Neural cell (in vitro differentiated cells): ENCODE data around the gene ATP2B2. TPM values are rescaled to one million over a fixed set of nuclear protein-coding genes. Genes with fewer than 3 reads are reported as not detected.

Source experiments
- H2AFZ ChIP-seq: fragments of 200-600, 300-800 bp; sonication (generic), shearing (Covaris generic); 2 replicates; pipeline ENCODE4 v1.6.0; 2014; ENCODE audit warnings: low read depth, mild to moderate bottlenecking, antibody characterized with exemption, low read length, moderate library complexity
- H3F3A ChIP-seq: fragments of 200-600 bp; shearing (Covaris generic); 2 replicates; pipeline ENCODE4 v1.6.1; 2016; ENCODE audit warnings: mild to moderate bottlenecking, moderate library complexity, mixed read lengths, antibody characterized with exemption, low read length; ENCODE audit not compliant: insufficient read depth, poor library complexity, severe bottlenecking
- H3K27ac ChIP-seq: fragments of 200-600, 300-800 bp; sonication (generic), shearing (Covaris generic); 2 replicates; pipeline ENCODE4 v1.5.1; 2014; ENCODE audit warnings: mild to moderate bottlenecking, low read length, moderate library complexity
- H3K27me3 ChIP-seq: fragments of 300-800, 200-600 bp; sonication (generic), shearing (Covaris generic); 2 replicates; pipeline ENCODE4 v1.6.0; 2014; ENCODE audit warnings: mild to moderate bottlenecking, low read depth, low read length, moderate library complexity; ENCODE audit not compliant: insufficient read depth
- H3K36me3 ChIP-seq: fragments of 300-800, 200-600 bp; sonication (generic), shearing (Covaris generic); 2 replicates; pipeline ENCODE4 v1.5.1; 2014; ENCODE audit warnings: mild to moderate bottlenecking, antibody characterized with exemption, low read length, moderate library complexity; ENCODE audit not compliant: insufficient read depth
- H3K4me2 ChIP-seq: fragments of 300-800, 200-600 bp; sonication (generic), shearing (Covaris generic); 2 replicates; pipeline ENCODE4 v1.6.0; 2014; ENCODE audit warnings: mild to moderate bottlenecking, low read length
- H3K4me3 ChIP-seq: fragments of 300-800, 200-600 bp; sonication (generic), shearing (Covaris generic); 2 replicates; pipeline ENCODE4 v1.5.1; 2014; ENCODE audit warnings: mild to moderate bottlenecking, low read length, moderate library complexity
- H3K79me2 ChIP-seq: fragments of 200-600 bp; shearing (Covaris generic); replicated peaks from 2 replicates; pipeline ENCODE4 v1.6.0; 2014; ENCODE audit warnings: mild to moderate bottlenecking, low read length, moderate library complexity; ENCODE audit not compliant: insufficient read depth
- H3K9ac ChIP-seq: fragments of 300-800, 200-600 bp; sonication (generic), shearing (Covaris generic); 2 replicates; pipeline ENCODE4 v1.6.1; 2016; ENCODE audit warnings: mild to moderate bottlenecking, low read length, mixed read lengths
- H3K9me2 ChIP-seq: fragments of 200-600 bp; shearing (Covaris generic); 2 replicates; pipeline ENCODE4 v1.6.1; 2016; ENCODE audit warnings: mild to moderate bottlenecking, low read length, mixed read lengths; ENCODE audit not compliant: insufficient read depth
- H3K9me3 ChIP-seq: fragments of 200-600, 300-800 bp; sonication (generic), shearing (Covaris generic); 2 replicates; pipeline ENCODE4 v1.6.1; 2016; ENCODE audit warnings: mild to moderate bottlenecking, mixed run types, low read length, moderate library complexity, mixed read lengths
- H4K20me1 ChIP-seq: fragments of 200-600 bp; shearing (Covaris generic); 2 replicates; pipeline ENCODE4 v1.6.1; 2016; ENCODE audit warnings: mild to moderate bottlenecking, mixed run types; ENCODE audit not compliant: insufficient read depth
- EP300 ChIP-seq: fragments of 450-650 bp; conservative IDR thresholded peaks from 2 replicates; pipeline ENCODE4 v1.6.1; 2014; ENCODE audit warnings: antibody characterized with exemption, mild to moderate bottlenecking, moderate library complexity; ENCODE audit not compliant: poor library complexity, severe bottlenecking
- EZH2 ChIP-seq: fragments of 200-600, 300-800 bp; shearing (Covaris generic), sonication (generic); IDR thresholded peaks from 2 replicates; pipeline ENCODE4 v1.6.1; 2014; ENCODE audit warnings: antibody characterized with exemption, low read length, borderline replicate concordance, mild to moderate bottlenecking; ENCODE audit not compliant: insufficient read depth, poor library complexity, severe bottlenecking
- MXI1 ChIP-seq: fragments of 450-650 bp; conservative IDR thresholded peaks from 2 replicates; pipeline ENCODE4 v1.6.1; 2014; ENCODE audit warnings: antibody characterized with exemption, mild to moderate bottlenecking; ENCODE audit not compliant: poor library complexity, severe bottlenecking
- POLR2AphosphoS5 ChIP-seq: IDR thresholded peaks from 2 replicates; pipeline ENCODE4 v1.6.1; 2012
- RAD21 ChIP-seq: fragments of 450-650 bp; conservative IDR thresholded peaks from 2 replicates; pipeline ENCODE4 v1.6.1; 2014; ENCODE audit warnings: antibody characterized with exemption, mild to moderate bottlenecking, moderate library complexity
- SMC3 ChIP-seq: fragments of 450-650 bp; conservative IDR thresholded peaks from 2 replicates; pipeline ENCODE4 v1.6.1; 2014; ENCODE audit warnings: antibody characterized with exemption, mild to moderate bottlenecking, moderate library complexity; ENCODE audit not compliant: poor library complexity
- TAF1 ChIP-seq: IDR thresholded peaks from 2 replicates; pipeline ENCODE4 v1.6.1; 2012; ENCODE audit warnings: low read depth
- polyA plus RNA-seq: library from polyadenylated mRNA; depleted of rRNA; stranded (reverse); fragments of >200 nt; gene quantifications from 2 replicates; pipeline ENCODE4 v1.2.3, GENCODE V29; 2014
- TF ChIP-seq, protein P1 (sequence below): IDR thresholded peaks from 2 replicates; pipeline ENCODE4 v1.6.1; 2012; ENCODE audit warnings: borderline replicate concordance
- TF ChIP-seq, protein P2 (sequence below): fragments of 450-650 bp; IDR thresholded peaks from 2 replicates; pipeline ENCODE4 v1.5.1; 2014; ENCODE audit warnings: antibody characterized with exemption, mild to moderate bottlenecking, moderate library complexity; ENCODE audit not compliant: poor library complexity, severe bottlenecking

The ATP2B2 gene
- polyA plus RNA-seq, 1 donor from 2014 or later, result 8.3 TPM

DNA sequence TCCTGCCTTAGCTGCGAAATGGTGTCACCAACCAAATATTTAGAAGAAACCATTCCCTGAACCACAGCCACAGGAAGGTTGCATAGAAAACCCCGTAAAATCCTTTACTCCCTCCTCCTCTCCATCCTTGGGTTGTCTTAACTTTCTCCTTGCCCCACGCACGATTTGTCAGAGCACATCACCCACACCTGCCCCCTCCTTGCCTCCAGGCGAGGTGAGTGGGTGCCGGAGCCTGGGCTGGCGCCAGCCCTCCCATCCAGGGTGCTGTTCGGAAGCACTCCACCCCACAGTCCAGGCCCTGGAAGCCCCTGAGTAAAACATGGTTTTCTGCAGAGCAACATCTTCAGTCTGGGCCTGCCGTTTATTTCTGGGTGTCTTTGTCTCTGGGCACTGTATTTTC, 216.3 kb downstream of the ATP2B2 start:
- Histone ChIP-seq H3K79me2 (no peaks in the 10 kb centered on the region), H3K27ac (no peak overlapping the region), H3K4me2 (no peak overlapping the region), H2AFZ (no peak overlapping the region), H4K20me1 (no peaks in the 10 kb centered on the region), H3K4me3 (no peak overlapping the region), H3K27me3 (no peaks in the 10 kb centered on the region), H3F3A (no peaks in the 10 kb centered on the region), H3K9me3 (no peaks in the 10 kb centered on the region), H3K36me3 (no peaks in the 10 kb centered on the region), H3K9ac (no peak overlapping the region), H3K9me2 (no peaks in the 10 kb centered on the region)
- TF ChIP-seq, protein P1, sequence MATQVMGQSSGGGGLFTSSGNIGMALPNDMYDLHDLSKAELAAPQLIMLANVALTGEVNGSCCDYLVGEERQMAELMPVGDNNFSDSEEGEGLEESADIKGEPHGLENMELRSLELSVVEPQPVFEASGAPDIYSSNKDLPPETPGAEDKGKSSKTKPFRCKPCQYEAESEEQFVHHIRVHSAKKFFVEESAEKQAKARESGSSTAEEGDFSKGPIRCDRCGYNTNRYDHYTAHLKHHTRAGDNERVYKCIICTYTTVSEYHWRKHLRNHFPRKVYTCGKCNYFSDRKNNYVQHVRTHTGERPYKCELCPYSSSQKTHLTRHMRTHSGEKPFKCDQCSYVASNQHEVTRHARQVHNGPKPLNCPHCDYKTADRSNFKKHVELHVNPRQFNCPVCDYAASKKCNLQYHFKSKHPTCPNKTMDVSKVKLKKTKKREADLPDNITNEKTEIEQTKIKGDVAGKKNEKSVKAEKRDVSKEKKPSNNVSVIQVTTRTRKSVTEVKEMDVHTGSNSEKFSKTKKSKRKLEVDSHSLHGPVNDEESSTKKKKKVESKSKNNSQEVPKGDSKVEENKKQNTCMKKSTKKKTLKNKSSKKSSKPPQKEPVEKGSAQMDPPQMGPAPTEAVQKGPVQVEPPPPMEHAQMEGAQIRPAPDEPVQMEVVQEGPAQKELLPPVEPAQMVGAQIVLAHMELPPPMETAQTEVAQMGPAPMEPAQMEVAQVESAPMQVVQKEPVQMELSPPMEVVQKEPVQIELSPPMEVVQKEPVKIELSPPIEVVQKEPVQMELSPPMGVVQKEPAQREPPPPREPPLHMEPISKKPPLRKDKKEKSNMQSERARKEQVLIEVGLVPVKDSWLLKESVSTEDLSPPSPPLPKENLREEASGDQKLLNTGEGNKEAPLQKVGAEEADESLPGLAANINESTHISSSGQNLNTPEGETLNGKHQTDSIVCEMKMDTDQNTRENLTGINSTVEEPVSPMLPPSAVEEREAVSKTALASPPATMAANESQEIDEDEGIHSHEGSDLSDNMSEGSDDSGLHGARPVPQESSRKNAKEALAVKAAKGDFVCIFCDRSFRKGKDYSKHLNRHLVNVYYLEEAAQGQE, result no peak
- TF ChIP-seq, protein P2, sequence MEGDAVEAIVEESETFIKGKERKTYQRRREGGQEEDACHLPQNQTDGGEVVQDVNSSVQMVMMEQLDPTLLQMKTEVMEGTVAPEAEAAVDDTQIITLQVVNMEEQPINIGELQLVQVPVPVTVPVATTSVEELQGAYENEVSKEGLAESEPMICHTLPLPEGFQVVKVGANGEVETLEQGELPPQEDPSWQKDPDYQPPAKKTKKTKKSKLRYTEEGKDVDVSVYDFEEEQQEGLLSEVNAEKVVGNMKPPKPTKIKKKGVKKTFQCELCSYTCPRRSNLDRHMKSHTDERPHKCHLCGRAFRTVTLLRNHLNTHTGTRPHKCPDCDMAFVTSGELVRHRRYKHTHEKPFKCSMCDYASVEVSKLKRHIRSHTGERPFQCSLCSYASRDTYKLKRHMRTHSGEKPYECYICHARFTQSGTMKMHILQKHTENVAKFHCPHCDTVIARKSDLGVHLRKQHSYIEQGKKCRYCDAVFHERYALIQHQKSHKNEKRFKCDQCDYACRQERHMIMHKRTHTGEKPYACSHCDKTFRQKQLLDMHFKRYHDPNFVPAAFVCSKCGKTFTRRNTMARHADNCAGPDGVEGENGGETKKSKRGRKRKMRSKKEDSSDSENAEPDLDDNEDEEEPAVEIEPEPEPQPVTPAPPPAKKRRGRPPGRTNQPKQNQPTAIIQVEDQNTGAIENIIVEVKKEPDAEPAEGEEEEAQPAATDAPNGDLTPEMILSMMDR, result no peak

DNA sequence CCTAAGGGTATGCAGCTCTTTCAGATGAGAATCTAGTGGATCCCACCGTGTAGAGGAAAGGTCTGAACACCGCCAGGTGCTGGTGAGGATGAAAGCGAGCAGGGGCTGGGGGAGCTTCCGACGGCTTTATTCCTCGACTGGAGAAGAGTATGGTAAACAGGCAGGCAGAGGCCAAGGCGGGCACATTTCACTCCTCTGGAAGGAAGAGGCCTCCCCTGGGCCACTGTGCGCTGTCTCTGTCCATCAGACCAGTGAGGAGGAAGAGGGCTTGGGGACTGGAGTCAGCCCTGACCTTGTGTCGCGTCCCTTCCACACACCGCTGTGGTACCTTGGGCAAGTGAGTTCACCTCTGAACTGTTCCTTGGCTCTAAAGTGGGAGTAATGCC, 216.8 kb downstream of the ATP2B2 start:
- Histone ChIP-seq H3K4me3 (no peak overlapping the region), H3K27ac (no peak overlapping the region), H4K20me1 (no peaks in the 10 kb centered on the region), H3K27me3 (no peaks in the 10 kb centered on the region), H3K36me3 (no peaks in the 10 kb centered on the region), H3K9ac (no peak overlapping the region), H3K4me2 (no peak overlapping the region), H3K79me2 (no peaks in the 10 kb centered on the region), H3F3A (no peaks in the 10 kb centered on the region), H2AFZ (no peak overlapping the region), H3K9me3 (no peaks in the 10 kb centered on the region), H3K9me2 (no peaks in the 10 kb centered on the region)
- no peak for TF ChIP-seq TAF1
- TF ChIP-seq, protein P1, result no peak
- TF ChIP-seq, protein P2, result no peak
- no peak for TF ChIP-seq EZH2
- no peak for TF ChIP-seq EP300
- TF ChIP-seq RAD21, result no peak
- TF ChIP-seq MXI1, result no peak
- TF ChIP-seq POLR2AphosphoS5, result no peak
- no peak for TF ChIP-seq SMC3
